Keratinocyte (primary cell): ENCODE results near the gene GNG2.

ENCODE experiments used
- EZH2 ChIP-seq: IDR thresholded peaks from one replicate; pipeline ENCODE4 v1.6.1; 2012; ENCODE audit warnings: inconsistent platforms, mild to moderate bottlenecking, low read length, moderate library complexity
- TF ChIP-seq, protein P1 (sequence below), 3 experiments: IDR thresholded peaks in 1 of 3; conservative IDR thresholded peaks in 1 of 3; optimal IDR thresholded peaks in 1 of 3; 2 replicates in 2 of 3; 3 replicates in 1 of 3; pipeline versions ENCODE3 to v1.5.1; 2011; ENCODE audit warnings: low read length in 3 of 3, mild to moderate bottlenecking in 3 of 3, moderate library complexity in 2 of 3, control low read depth in 1 of 3, inconsistent platforms in 1 of 3; ENCODE audit not compliant: insufficient read depth in 2 of 3; ENCODE audit errors: extremely low read depth in 1 of 3

DNA sequence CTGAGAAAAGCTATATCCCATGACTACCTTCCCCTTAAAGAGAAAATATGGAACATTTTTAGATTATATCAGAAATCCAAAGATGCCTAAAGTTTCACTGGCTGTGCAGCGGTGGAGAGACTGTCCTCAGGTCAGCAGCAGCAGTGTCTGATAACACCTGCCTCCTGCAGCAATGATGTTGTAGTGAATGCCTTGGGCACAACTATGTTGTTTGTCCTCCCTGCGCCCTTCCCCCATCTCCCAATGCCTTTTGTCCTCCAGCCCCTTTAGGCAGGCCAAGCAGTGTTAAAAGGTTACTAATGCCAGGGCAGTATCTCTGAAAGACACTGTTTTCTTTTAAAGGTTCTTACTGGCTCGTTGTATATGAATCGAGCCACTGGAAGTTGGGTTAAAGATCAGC lies 142.1 kb downstream of the GNG2 start:
- TF ChIP-seq, protein P1, sequence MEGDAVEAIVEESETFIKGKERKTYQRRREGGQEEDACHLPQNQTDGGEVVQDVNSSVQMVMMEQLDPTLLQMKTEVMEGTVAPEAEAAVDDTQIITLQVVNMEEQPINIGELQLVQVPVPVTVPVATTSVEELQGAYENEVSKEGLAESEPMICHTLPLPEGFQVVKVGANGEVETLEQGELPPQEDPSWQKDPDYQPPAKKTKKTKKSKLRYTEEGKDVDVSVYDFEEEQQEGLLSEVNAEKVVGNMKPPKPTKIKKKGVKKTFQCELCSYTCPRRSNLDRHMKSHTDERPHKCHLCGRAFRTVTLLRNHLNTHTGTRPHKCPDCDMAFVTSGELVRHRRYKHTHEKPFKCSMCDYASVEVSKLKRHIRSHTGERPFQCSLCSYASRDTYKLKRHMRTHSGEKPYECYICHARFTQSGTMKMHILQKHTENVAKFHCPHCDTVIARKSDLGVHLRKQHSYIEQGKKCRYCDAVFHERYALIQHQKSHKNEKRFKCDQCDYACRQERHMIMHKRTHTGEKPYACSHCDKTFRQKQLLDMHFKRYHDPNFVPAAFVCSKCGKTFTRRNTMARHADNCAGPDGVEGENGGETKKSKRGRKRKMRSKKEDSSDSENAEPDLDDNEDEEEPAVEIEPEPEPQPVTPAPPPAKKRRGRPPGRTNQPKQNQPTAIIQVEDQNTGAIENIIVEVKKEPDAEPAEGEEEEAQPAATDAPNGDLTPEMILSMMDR (optimal IDR thresholded peaks at IDR 0.05 in 1 of 3, IDR thresholded peaks at IDR 0.05 in 1 of 3, conservative IDR thresholded peaks at IDR 0.05 in 1 of 3; ENCODE audit: extremely low read depth in 1 of 3, insufficient read depth in 2 of 3, low read length in 3 of 3) = no peak
- TF ChIP-seq EZH2 = no peak
